HL-60/S4 (cell line): ENCODE results near the gene SIAH2.

Source experiments
- in situ Hi-C: fragments of 300-500 bp; cut with MboI; formaldehyde crosslinking; loops from 2 replicates; pipeline ENCODE4 v1.14.3; 2022; ENCODE audit warnings: low sequenced_read_pairs

Gene SIAH2

GRCh38 chr3:150736903-150737832 is 25.8 kb downstream of the SIAH2 start:
- in situ Hi-C loops, result no loop called here

GRCh38 chr3:150736316-150736719 is 26.7 kb downstream of the SIAH2 start:
- in situ Hi-C loops, result no loop called here

DNA sequence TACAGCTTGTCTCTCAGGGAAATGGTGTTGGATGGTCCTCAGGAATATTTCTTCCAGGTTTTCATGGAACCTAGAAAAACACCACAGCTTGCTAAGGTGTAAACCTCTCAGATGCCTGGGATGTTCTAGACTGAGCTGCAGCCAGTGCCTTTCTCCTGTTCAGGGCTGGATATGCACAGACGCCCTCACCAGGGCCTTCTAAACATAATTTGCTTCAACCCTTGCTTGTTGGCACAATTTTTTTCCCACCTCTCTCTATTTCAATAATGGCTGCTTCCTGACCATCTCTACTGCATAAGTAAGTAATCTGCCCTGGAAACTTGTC is 28.2 kb downstream of the SIAH2 start:
- in situ Hi-C loops, result no loop called here

DNA sequence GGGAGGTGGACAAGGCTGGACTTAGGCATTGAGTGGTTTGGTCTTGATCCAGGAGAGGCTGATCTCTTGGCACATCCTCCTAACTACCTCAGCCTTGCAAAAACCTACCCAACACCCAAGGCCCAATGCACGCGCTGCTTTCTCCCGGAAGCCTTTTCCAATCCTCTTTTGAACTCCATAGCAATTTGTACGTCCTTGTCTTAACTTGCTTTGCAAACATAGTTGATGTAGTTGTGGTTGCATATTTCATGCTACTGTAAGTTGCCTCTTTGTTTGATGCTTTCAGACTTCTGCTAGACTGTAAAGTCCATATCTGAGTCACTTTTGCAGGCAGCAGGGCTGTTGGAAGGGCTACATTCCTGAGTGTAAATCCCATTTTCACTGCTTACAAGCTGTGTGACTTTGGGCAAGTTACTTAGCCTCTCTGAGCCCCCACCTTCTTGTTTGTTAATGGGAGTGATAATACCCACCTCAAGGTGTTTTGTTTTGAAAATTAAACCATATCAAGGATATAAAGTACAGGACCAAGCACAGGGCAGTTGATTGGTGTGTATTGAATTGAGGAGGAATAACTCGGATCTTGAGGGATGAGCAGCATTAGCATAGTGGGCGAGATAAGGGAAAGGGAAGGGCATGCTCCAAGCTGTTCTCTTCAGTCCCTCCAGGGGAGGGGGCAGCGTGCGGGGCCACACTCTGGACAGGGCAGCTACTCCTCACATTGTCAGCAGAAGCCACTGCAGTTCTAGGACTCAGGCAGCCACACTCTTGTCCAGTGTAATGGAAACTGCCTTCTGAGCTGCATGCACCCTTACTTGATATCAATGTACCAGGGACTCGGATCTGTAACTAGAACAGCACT is 28.8 kb downstream of the SIAH2 start:
- in situ Hi-C loops, result no loop called here

- in situ Hi-C loops, result no loop called here
Observed at GRCh38 chr3:150733373-150733935, 29.5 kb downstream of the SIAH2 start.

GRCh38 chr3:150729682-150730360 is 33.1 kb downstream of the SIAH2 start:
- in situ Hi-C loops, result no loop called here

- in situ Hi-C loops, result no loop called here
Observed at GRCh38 chr3:150727653-150728502, 35.1 kb downstream of the SIAH2 start.

DNA sequence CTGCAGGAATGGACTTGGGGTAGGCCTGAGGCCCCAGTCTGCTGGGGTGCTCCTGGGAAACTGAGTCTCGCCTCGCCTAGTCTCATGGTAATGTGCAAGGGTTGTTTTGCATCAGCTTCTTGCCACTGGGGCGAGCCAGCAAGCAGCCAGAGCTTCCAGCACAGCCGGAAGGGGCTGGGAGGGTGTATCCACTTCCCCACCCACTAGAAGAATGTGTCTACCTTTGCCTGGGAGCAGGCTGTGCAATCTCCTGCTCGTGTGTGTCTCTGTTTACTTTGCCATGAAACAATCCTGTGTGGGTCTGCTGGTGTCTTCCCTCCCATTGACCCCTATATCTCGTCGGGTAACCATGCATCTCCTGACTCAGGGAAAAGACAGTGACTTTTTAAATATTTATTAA is 37.4 kb downstream of the SIAH2 start:
- in situ Hi-C loops, result no loop called here

DNA sequence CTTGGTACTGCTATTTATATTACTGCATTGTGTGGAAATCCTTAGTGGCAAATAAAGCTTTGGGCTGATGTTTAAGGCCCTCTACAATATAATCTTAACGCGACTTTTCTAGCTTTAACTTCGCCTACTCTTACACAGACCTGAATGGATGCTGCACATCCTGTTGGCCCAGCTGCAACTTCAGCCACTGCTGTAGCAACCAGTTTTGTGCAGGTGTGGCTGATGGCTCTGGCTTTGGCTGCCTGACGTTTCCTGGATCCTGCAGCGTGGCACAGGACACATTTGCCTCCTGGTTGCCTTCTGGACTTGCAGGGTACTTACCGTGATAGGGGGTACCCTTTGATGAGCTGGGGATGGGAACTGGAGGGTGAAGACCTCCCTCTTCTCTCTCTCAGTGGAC is 39.0 kb downstream of the SIAH2 start:
- in situ Hi-C loops, result loop anchor here (25.0 kb wide), 1 partner anchor 138 kb away; no protein-coding TSS in a partner anchor

GRCh38 chr3:150722267-150722666 is 40.7 kb downstream of the SIAH2 start:
- in situ Hi-C loops, result loop anchor here (25.0 kb wide), 1 partner anchor 140 kb away; no protein-coding TSS in a partner anchor

DNA sequence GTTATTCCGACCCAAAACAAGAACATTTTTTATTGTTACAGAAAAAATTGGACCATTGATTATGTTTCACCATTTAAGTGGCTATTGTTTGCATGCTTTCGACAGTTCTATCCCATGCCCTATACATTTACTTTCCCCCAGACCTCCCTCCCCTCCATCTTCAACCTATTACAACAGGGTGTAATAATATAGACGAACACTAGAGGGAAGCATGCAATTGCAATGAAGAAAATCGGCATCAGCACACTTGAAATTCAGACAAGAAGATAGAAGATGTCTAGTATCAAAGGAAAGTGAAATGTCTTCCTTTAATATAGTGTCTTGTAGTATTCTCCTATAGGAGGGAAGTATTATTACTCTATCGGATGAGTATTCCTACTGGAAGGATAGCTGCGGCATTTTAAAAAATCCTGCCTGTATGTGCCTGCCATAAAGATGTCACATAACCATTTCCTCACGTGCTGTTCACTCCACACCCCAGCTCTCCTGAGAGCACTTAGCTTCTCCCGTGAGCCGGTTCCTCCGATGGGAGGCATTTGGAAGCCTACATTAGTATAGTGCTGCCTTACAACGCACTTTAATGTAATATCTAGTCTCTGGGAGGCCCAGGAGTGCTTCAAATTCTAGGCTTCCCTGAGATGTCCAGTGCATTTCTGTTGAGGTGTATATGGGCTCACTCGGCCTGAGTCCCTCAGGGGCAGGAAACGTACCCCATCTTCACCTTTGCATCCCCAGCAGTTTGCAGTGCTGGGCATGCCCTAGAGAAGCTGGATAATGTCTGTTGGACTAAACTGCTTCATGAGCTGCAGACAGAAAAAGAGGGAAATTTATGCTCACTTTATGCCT is 41.5 kb downstream of the SIAH2 start:
- in situ Hi-C loops, result loop anchor here (25.0 kb wide), 1 partner anchor 141 kb away; no protein-coding TSS in a partner anchor

DNA sequence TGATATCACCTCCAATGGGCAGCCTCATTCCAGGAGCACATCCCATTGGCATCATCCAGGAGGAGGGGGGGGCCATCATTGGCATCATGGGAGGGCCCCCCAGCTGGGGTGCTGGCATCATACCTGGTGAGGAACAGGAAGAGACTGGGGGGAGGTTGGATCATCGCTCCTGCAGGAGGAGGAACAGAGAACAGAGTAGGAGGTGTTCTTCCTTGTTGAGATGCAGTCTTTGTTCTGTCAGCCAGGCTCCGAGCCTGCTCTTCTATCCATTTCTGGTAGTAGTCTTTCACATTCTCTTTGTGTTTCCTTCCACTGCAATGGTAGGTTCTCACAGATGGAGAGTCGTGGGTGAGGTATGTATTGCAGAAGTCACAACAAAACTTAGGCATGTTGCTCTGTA is 42.5 kb downstream of the SIAH2 start:
- in situ Hi-C loops, result loop anchor here (25.0 kb wide), 1 partner anchor 142 kb away; no protein-coding TSS in a partner anchor

GRCh38 chr3:150710097-150710496 is 52.9 kb downstream of the SIAH2 start:
- in situ Hi-C loops, result loop anchor here (25.0 kb wide), 1 partner anchor 152 kb away; no protein-coding TSS in a partner anchor

DNA sequence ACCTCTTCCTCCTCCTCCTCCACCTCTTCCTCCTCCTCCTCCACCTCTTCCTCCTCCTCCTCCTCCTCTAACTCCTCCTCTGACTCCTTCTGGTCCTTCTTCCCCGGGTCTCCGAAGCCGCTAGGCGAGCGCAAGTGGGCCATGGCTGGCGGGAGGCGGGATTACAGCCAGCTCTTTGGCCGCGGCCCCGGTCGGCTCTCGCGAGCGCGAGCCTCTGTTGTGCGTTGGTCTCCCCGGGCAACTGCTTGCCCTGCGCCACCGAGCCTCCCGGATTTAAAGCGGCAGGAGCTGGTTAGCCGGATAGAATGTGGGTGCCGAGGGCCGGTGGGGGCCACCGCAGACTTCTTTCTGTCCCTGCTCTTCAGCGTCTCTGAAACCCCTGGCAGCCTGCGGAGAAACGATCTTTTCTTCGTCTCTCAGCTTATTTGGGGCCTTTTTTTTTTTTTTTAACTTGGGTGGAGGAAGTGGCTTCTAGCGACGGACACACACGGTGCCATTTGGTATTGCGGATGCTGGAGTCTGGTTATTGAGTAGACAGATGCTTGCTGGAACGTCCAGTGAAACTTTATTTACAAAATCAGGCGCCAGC is 59.1 kb downstream of the SIAH2 start, which contains the start of gene ERICH6:
TSS of gene ERICH6 (minus strand) at position 165 of the 589 bp plus-strand sequence. CDS start at position 143, 22 bp downstream.
- in situ Hi-C loops, result loop anchor here (25.0 kb wide), 1 partner anchor 158 kb away; no protein-coding TSS in a partner anchor

DNA sequence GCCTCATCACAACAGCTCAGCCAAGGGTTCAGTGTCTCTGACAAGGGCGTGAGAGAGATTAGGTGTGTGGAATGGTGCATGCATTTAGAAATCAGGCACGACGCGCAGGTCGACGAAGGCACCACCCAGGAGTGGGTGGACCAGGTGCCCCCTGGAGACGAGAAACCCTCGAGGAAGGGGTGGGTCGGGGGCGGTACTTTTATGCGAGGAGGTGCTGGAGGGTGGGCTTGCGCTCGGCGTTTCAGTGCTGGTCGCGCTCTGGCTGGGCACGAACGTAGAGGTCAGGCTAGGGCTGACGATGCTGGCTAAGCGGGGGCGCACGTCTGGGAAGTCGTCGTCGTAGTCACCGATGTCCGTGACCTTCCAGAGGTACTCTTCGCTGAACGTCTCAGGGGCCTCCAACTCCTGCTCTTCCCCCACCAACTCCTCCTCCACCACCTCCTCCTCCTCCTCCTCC is 59.6 kb downstream of the SIAH2 start:
- in situ Hi-C loops, result loop anchor here (25.0 kb wide), 1 partner anchor 159 kb away; no protein-coding TSS in a partner anchor

DNA sequence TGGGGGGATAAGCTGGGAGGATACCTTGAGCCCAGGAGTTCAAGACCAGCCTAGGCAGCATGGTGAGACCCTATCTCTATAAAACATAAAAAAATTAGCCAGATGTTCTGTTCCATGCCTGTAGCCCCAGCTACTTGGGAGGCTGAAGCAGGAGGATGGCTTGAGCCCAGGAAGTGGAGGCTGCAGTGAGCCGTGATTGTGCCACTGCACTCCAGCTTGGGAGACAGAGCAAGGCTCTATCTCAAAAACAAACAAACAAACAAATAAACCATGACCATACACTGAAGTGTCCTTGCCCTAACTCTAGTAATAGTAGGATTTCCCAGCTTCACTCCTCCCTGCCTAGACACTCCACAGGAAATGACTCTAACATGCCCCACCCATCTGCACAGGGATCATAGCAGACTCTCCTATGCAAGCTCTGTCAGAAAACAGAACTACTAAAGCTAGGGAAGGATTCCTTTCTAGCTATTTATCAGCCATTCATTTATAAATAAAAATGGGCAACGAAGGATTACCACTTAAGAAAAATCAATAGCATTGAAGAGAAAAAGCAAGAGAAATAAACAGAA is 63.8 kb downstream of the SIAH2 start:
- in situ Hi-C loops, result no loop called here

DNA sequence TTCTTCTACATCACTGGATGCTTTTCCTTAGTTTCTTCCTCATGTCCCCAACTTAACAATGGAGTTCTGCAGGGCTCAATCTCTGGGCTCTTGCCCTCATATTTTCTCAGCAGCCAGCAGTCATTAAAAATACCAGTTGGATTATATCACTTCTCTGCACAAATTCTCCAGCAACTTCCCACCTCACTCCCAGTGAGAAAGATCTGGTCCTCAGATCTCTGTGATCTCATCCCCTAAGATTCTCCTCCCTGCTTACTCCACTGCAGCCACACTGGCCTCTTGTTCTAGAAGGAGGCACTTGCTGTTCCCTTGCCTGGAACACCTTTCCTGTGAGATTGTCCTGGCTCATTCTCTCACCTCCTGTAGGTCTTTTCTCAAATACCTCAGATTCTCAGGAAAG is 65.3 kb downstream of the SIAH2 start:
- in situ Hi-C loops, result no loop called here
